RKO (cell line): ENCODE data around the gene CPM.

Source experiments
- DNase-seq: peaks from one replicate; pipeline ENCODE4 v3.0.0-alpha.2; 2016; ENCODE audit warnings: low spot score

CPM gene

DNA sequence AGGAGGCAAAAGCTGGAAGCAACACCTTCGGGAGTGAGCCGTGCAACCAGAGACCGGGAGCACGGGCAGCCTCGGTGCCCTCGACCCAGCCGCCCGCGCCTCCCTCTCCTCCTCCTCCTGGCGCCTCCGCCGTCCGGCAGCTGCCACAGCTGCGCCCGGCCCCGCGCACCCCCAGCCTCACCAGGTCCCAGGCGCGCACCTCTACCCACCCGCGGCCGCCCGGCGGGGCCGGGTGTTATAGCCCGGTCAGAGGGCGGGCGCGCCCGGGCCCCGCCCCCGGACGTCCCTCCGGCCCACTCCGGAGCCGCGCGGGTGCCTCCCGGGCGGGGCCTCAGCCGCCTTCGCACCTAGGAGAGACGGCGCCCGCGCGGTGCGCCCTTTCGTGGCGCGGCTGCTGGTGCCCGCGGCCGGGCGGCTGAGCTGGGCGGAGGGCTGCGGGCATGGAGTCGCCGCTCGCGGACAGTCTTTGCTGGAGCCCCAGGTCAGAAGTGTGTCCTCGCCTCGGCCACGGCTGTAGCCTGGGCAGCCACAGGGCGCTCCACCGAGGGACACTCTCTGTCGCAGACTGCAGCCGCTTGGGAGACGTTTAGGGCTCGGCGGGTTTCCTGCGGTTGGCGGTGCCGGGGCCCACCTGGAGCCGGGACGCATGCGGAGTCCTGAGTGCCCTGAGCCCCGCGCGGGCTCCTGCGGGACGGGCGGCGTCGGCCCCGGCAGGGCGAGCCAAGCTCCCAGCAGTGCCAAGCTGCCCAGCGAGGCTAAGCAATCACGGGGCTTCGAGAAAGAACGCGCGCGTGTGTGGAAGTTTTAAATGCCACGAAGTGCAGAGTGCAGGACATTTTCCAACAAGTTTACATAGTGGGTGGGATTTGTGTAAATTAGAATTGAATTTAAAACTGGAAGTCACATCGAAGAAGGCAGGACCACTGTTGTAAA, at the start of gene CPM:
CPM (minus strand) TSS at position 211 of the 933 bp plus-strand sequence. CDS start 334 bp downstream, outside the sequence.
- no peak for DNase-seq

DNA sequence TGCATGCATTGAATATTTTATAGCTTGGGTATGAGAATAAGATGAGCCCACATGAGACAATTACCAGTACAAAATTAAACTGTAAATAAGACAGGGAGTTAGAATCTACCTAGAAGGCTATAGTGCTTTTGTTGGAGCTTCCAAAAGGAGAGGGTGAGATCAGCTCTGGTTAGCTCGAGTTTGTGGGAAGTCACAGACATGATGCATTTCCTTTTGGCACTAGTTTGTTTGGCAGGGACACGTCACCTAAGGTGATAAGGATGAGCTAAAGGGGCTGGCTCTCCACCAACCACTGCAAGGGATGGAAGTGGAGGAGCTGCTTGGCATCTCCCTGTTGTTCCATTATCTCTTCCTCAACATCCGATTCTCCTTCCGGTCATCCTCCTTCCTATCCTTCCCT, 48.5 kb upstream of the CPM start:
- peak; percentile 52 for DNase-seq

DNA sequence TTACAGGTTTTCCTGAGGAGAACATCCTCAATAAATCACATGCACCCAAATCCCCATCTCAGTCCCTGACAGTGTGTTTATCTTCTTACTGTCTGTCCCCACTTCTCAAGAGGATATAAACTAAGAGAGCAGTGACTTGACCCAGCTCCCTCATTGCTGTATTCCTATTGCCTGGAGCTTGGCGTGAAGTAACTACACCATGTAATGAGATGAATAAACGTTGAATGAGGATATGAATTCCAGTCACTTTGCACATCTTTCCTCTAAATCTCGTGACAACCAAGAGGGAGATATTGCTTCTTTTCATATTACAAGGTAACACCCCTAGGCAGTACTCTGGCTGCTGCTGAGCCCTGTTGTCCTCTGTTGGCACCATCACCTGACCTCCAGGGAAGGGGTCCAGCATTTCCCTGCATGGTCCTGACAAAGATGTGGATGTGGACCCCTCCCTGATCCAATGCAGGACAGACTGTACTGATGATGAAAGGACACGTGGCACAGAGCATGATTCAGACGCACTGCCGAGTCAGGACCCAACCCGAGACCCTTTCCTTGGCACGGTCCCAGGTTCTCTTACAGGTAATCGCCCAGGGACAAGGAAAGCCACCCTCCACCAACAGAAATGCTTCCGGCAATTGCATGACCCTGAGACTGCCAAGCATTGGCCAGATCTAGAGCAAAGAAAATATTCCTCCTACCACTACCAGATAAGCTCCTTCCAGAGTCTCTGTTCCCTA, 47.7 kb upstream of the CPM start:
- no peak for DNase-seq

DNA sequence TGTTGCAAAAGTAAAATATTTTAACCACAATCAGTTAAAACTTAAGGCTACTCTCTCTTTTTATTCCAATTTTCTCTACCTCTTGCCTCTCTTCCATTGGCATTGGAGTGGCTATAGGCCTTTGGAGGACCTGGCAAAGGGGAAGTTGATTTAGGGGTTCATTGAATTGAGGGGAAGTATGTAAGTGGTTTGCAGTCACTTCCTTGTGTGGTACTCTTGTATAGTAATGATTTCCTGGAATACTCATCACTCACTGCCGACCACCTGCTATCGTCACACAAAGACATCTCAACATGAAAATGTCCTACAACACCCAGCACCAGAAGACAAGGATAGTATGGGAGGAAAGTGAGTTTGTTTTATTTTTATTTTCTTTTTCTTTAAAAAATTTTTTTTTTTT, 45.7 kb upstream of the CPM start:
- DNase-seq, result no peak

DNA sequence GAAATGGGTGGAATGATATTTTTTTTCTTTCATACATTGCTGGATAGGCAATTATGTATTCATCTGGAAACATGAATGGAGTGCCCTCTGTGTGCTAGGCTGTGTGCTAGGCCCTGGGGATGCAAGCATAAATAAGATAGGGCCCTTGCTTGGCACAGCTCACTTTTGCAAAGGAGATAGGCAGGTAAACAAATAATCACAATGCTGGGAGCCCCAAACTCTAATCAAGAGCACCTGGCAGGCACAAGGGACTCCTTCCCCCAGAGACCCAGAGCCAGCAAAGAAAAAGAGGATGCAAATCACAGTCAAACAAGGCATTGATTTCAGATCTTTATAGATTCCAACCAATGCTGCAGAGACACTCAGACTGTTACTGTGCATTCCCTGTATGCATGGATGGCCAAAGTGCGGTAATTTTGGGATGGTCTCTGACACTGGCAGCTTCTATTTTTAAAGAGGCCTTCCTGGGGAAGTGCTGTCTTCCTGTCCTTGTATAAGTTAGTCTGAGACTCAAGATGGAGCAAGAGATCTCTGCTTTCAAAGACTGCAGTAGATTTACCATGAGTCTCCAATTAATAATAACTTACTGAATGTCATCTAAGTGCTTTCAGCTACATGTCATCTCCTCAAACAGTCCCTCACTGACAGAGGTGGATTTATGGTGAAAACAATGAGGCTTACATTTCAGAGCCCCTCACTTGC, 45.1 kb upstream of the CPM start:
- DNase-seq, result no peak

DNA sequence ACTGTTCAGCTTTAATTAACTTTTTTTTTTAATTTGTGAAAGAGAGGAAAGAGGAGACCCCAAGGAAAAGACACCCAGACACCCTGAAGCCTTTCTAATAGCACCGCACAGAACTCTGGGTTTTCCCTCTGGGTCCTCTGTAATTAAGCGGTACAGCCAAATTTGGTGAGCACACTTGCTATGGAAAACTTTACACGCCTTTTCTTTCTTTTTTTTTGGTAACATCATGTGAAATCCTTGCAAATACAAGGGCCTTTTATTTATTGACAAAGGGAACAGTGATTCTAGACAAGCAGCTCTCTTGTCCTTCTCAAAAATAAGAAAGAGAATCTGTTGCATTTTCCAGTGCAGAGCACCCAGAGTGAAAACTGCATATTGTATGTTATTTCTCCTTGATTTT, 44.4 kb upstream of the CPM start:
- no peak for DNase-seq

DNA sequence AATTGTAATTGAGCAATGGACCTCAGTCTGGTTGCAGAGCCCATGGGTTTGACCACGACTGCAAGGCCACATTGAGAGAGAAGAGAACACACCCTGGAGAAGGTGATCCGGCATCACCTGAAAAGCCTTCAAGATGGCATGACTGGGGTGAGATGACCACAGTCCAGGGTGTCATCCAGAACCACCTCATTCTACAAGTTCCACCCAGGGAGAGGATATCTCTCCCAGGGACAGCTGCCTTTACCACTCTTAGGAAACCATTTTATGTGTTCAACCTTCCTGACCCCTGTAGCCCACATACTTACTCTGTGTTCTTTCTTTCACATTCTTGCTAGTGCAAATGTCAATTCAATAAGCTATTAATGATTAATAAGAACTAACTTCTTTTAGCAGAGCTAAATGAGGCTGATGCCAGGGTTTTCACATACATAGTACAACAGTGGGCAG, 43.4 kb upstream of the CPM start:
- DNase-seq, result no peak

DNA sequence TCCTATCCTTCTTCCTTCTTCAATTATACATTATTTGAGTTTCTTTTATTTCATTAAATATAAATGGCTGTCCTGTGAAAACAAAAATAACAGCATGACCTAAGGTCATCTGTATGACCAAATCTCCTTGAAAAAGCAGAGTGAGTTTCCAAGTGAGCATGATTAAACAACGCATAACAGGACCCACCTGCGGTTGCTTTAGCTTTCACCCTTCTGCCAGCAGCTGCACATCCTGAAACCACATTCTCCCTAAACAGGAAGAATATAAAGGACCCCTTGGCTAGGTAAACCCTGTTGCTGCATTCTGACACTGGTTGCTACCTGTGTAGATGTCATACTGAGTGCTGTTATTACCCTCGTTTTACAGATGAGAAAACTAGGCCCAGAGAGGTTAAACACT, 42.8 kb upstream of the CPM start:
- DNase-seq, result no peak

DNA sequence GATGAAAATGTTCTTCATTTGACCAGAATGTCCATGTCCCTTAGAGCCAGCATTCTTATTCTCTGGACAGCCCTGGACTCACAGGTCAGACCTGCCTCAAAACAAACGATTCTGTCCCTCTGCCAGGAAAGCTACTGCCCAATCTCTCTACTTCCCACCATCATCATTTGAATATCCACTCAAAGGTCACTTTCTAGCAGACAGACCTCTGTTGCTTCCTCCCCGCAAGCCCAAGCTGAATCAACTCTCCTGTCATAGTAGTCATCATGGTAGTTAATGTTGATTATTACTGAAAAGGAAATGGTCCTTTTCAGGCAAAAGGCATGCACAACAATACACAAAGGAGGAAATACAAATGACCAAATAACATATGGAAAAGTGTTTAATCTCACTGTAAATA, 39.6 kb upstream of the CPM start:
- no peak for DNase-seq

DNA sequence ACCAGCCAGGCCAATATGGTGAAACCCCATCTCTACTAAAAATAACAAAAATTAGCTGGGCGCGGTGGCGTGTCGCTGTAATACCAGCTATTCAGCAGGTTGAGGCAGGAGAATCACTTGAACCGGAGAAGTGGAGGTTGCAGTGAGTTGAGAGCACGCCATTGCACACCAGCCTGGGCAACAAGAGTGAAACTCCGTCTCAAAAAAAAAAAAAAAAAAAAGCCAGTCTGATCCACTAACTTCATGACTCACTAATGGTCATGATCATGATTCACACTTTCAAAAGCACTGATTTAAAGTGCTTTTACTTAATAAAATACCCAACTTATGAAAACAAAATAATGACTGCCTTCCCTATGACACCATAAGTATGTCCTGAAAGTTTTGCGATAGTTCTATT, 38.4 kb upstream of the CPM start:
- peak; percentile 85 for DNase-seq

DNA sequence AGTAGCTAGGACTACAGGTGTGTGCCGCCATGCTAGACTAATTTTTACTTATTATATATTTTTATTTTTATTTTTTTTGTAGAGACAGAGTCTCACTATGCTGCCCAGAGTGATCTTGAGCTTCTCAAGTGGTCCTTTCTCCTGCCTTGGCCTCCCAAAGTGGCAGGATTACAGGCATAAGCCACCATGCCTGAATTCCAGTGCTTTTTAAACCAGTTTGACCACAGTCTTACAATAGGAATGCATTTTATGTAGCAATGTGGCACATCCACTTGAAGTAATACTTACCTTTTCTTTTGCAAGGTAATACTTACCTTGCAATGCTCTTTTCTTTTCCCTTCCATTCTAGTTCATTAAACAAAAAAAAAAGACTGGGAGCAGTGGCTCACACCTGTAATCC, 38.0 kb upstream of the CPM start:
- no peak for DNase-seq

DNA sequence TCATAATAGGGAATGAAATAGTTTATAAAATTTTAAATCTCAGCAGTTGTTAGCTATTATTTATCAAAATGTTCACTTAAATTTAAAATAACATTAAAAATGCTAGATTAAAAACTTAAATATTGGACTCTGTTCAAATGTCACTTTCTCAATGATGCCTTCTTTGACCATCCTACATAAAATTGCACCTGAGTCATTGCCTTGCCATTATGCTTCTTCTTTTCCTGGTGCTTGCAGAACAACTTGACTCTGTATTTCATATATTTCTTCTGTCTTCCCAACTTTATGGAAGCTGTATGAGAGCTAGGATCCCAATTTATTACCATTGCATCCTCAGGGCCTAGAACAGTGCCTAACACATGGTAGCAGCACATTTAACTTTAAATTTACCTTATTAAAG, 37.3 kb upstream of the CPM start:
- DNase-seq, result no peak

DNA sequence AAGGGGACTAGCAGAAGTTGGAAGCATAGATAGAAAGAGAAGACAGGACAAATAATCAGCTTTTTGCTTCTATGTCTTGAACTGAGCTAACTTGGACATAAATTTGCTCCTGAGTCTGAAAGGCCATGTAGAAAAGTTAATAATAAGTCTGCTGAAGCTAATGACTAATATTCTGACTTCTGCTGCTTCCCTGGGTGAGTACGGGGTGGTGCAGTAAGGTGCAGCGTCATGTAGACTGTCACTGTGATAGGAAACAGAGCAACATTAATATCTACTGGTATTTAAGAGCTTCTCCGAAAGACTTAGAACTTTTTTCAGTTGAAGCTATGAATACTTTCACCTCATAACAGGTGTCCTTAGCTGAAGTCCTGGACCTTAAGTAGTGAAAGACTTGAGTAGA, 34.1 kb upstream of the CPM start:
- DNase-seq, result no peak

DNA sequence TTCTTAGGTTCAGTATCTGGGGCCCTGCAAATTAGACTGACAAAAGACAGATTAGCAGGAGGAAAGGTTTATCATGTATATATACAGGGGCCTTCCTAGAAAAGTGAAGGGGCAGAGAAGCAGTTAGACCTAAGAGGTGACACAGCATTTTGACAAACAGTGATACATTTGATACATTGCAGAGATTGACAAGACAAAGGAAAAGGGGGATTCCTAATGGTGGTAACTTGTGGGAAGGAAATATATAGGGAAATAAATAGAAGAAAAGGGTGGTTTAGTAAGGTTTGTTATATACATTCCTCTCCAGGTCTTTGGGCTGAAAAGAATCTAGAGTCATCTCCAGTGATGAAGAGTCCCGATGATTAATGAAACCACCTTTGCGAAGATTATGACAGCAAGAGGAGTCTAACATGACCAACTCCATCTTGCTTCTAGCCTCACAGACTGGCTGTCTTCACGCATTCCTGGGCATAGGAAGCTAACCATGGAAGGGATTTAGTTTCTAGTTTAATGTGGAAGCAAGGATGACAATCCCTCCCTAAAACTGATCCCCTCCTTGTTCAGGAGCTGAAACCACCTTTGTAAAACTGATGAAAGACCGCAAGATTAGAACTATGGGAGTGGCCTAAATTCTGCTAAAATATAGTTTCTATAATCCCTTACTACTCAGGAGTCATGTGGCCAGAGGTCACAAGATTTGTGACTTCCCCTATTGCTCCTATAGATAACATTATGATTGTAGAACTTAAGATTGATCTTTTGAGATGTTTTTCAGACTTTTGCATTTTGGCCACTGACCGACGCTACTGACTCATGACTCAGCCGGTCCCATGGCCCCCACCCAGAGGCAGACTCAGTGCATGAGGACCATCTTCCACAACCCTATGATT, 31.1 kb upstream of the CPM start:
- no peak for DNase-seq

DNA sequence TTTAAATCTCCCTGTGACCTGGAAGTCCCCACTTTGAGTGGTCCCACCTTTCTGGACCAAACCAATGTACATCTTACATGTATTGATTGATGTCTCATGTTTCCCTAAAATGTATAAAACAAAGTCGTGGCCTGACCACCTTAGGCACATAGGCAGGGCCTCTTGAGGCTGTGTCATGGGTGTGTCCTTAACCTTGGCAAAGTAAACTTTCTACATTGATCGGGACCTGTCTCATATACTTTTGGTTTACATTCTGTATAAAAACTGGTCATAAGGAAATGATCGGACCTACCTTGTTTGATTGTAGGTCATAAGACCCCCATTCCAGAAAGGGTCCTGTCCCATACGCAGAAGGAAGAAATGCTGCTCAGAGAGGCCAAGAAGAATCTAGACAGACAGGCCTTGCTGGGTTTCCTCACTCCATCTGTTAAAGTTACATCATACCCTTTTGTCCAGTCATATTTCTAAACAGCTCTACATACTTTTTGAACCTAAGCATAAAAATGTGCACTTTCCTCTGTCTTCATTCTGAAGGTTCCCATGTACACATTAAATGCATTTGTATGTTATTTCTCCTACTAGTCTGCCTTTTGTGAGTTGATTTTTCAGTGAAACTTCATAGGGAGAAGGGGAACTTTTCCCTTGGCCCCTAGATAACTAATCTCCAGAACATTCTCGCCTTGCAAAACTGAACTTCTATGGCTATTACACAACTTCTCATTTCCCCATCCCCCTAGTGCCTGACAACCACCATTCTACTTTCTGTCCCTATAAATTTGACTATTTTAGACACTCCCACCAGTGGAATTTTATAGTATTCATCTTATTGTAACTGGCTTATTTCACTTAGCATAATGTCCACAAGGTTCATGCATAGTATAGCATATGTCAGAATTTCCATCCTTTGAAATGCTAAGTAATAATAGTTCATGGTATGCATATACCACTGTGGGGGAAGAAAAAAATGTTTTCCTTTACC, 30.2 kb upstream of the CPM start:
- no peak for DNase-seq

DNA sequence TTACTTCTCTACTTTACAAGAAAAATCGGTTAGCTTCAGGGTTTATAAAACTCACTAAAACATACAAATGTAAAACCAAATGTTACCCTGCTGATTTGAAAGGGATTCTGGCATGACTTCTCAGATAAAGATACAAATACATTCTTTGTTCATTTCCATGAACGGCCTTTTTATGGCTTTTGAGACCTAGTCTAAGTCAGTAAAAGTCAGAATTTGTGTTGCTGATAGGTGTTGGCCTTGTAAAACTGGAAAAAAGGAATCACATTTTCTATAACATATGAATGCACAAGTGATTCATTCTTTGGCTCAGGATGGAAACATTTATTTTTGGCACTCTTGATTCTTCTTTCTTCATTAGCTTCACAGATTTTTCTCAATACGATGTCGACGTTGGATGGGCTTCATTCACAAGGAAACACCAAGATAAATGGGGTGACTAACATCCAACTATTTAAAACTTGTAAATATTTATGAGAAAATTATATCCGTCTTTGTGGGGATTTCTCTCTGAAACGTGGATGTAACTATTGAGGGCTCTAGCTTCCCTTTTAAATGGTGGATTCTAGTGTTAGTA, 27.0 kb upstream of the CPM start:
- no peak for DNase-seq

DNA sequence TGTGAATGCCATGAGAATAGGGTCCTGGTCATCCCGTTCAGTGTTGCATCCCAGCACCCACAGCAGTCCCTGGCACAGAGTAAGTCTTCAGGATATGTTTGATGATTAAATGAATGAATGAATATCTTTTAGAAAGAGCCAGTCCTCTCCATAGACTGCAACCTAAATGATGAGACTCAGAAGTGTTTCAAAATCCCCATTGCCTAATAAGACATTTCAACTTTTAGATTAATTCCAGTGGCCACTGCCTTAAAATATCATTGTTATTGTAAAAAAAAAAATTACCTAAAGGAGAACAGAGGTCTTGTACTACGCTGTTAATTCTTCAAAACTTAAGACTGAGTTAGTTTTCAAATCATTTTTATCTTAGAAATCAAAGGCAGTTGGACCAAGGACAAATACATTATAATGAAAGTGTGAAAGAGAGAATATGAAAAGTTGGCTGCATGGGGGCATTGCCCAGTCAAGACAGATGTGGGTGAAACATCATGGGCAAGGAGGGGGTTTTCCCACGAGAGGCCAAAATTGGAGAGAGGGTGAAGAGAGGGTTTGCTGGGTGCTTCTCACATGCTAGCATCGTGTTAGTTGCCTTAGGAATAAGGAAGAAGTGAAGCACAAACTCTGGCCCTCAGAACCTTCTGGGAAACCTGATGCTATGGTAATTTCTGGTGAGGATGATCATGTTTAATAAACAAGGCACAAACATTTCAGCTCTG, 26.3 kb upstream of the CPM start:
- DNase-seq, result no peak

DNA sequence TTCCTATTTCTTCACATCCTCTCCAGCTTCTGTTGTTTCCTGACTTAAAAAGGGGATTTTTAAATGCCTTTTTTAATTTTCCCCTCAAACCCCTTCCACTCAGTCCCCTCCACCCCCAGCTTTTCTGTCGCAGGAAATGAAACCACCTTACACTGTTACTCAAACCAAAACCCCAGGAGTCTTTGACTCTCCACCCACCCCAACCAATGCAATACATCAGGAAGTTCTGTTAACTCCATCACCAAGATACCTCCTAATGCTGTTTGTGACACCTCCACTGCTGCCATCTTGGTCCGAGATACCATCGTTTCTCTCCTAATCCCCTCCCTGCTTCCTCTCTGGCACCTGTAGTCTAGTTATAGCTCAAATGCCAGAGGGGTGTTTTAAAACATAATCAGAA, 25.4 kb upstream of the CPM start:
- DNase-seq, result no peak

DNA sequence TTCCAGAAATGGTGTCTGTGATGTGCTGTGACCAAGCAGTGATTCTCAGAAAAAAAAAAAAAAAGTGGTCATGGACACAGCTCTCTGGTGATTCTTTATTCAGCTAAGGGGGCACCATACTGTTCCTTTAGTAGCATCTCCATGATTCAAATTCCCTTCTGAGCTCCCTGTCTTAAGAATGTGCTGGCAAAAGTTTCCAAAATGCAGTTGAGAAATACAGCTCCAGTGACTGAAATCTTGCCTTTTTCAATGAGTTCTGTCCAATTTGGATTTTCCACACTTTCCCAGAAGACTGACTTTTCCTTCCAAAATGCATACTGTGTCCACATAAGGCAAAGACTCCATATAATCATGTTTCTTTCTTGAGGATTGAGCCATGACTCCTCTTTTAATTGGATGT, 24.3 kb upstream of the CPM start:
- DNase-seq, result no peak
